Measurements from ENCODE around the gene TPGS1.

- no peak for TF ChIP-seq CTCF (conservative IDR thresholded peaks at IDR 0.05)
- TF ChIP-seq EZH2 (IDR thresholded peaks at IDR 0.05; ENCODE audit: low read depth) = no peak
Observed at GRCh38 chr19:533364-534058, 26.2 kb downstream of the TPGS1 start.

Measured in PC-9 (cell line).